Kidney (tissue), 14 donors: ENCODE data around the gene SCUBE2. TPM values are rescaled to one million over a fixed set of nuclear protein-coding genes. Genes with fewer than 3 reads are reported as not detected.

Experiments
- DNase-seq, 5 donors: peaks; one replicate each; pipeline ENCODE4 v3.0.0-alpha.2; 2013 to 2020
- FAIRE-seq: peaks from 2 replicates; lab custom pipeline; 2012; peaks lifted over from hg19 to GRCh38; lab: Jason Lieb, UNC
- H3K27ac ChIP-seq, 2 donors: one replicate each; pipeline ENCODE4 v1.7.0; 2013; ENCODE audit warnings: low read depth in 2 of 2, low read length in 2 of 2, inconsistent platforms in 1 of 2
- H3K27me3 ChIP-seq: one replicate; pipeline ENCODE4 v1.7.1; 2013; ENCODE audit warnings: low read length, inconsistent platforms; ENCODE audit not compliant: control insufficient read depth, insufficient read depth
- H3K36me3 ChIP-seq, 3 donors: one replicate each; pipeline versions ENCODE4 v1.7.0 to v1.7.1; 2013; ENCODE audit warnings: low read length in 3 of 3, control low read depth in 1 of 3, inconsistent platforms in 1 of 3; ENCODE audit not compliant: insufficient read depth in 3 of 3, control insufficient read depth in 2 of 3
- H3K4me1 ChIP-seq, 3 donors: one replicate each; pipeline versions ENCODE4 v1.7.0 to v1.7.1; 2013; ENCODE audit warnings: low read length in 3 of 3, inconsistent platforms in 1 of 3, low read depth in 1 of 3; ENCODE audit not compliant: control insufficient read depth in 2 of 3, insufficient read depth in 2 of 3
- H3K4me3 ChIP-seq, 3 donors: one replicate each; pipeline versions ENCODE4 v1.7.0 to v1.8.1; 2013; ENCODE audit warnings: low read length in 3 of 3, control low read depth in 1 of 3, inconsistent platforms in 1 of 3
- H3K9ac ChIP-seq, 3 donors: one replicate each; pipeline versions ENCODE4 v1.7.0 to v1.7.1; 2013; ENCODE audit warnings: low read length in 3 of 3, control low read depth in 1 of 3, inconsistent platforms in 1 of 3
- H3K9me3 ChIP-seq, 3 donors: one replicate each; pipeline versions ENCODE4 v1.7.0 to v1.7.1; 2013; ENCODE audit warnings: low read length in 3 of 3, control low read depth in 1 of 3, inconsistent platforms in 1 of 3; ENCODE audit not compliant: control insufficient read depth in 2 of 3, insufficient read depth in 1 of 3
- CTCF ChIP-seq: IDR thresholded peaks from 3 replicates; pipeline ENCODE4 v1.5.1; 2012; ENCODE audit warnings: mild to moderate bottlenecking, moderate library complexity, borderline replicate concordance; ENCODE audit not compliant: insufficient read depth; ENCODE audit errors: extremely low read depth
- intact Hi-C: fragments of 100-400 bp; cut with DNase I; formaldehyde crosslinking; loops from one replicate; pipeline ENCODE4 v1.11.1; 2022
- polyA plus RNA-seq: library from polyadenylated mRNA; stranded (reverse); fragments of 350-450 nt; fragmentation: Illumina TruSeq; extraction: RNeasy Lipid Tissue Mini Kit (QIAGEN cat#74804); gene quantifications from one replicate; pipeline ENCODE4 v1.2.3, GENCODE V29; 2014; ENCODE audit warnings: low read depth, low replicate concordance; ENCODE audit not compliant: insufficient read depth
- total RNA-seq: library from RNA; stranded (reverse); fragmentation: NEBNext Ultra II Directional; extraction: Animal tissue kit (Norgen Biotek cat#: 25700); gene quantifications from one replicate; pipeline ENCODE4 v1.2.1, GENCODE V29; 2021
- donor health status: control.
- donor health status: control.
- donor health status: control.
- donor health status: control.
- donor health status: control.
- donor health status: DM: yes; HTN: yes; CAD: no.
- donor health status: Normal renal cell carcinoma (clear cell type).

Gene SCUBE2
- total and polyA plus RNA-seq, 2 donors from 2014 or later = 0.65 to 3.5 TPM

DNA sequence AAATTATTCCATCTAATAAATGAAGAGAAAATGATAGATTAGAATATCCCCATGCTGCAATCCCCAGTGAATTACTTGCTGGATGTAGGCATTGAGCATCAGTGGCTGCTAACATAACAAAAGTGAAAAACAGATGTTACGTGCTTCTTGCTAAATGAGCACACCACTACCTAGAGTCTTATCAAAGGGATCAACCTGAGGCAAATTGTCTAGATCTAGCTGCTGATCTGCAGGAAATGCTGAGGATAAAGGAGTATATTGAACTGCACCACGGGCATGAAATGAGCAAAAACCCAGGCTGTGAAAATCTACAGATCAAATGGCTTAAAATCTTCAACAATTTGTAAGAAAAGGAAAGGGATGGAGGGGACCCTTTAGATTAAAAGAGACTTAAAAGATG lies 45.3 kb upstream of the SCUBE2 start:
- H3K9ac ChIP-seq = no peak overlapping the region
- H3K9me3 ChIP-seq = no peaks in the 10 kb centered on the region
- no peak for TF ChIP-seq CTCF
- H3K27ac ChIP-seq = no peak overlapping the region
- intact Hi-C loops = loop anchor here (10.0 kb wide), 1 partner anchor 122 kb away; no protein-coding TSS in a partner anchor
- no peak overlapping the region for H3K4me3 ChIP-seq
- H3K27me3 ChIP-seq = no peaks in the 10 kb centered on the region
- DNase-seq = no peak
- H3K36me3 ChIP-seq = peaks cover 3 to 8% (median 6%) of the 10 kb centered on the region in 3 donors
- peaks cover 0 to 31% (median 22%) of the 10 kb centered on the region in 3 donors for H3K4me1 ChIP-seq
- FAIRE-seq = no peak

DNA sequence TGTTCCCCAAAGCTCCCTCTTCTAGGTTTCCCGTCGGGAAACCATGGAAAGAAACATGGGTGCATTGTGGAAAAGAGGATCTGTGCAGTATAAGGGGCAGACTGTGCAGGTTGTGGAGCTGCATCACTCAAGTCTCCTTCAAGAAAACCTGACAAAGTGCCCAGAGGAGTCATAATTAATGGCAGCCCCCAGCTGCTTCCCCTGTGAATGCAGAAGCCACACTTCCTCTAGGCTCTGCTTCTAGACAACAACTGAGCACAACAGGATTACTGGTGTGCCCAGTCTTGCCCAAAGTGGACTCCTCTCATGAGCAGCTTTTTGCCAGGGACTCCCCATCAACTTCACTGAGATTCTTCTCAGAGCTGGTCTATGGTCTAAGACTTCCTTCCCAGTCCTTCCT lies 42.6 kb upstream of the SCUBE2 start:
- intact Hi-C loops = loop anchor here (10.0 kb wide), 1 partner anchor 119 kb away; no protein-coding TSS in a partner anchor
- H3K9me3 ChIP-seq = no peaks in the 10 kb centered on the region
- FAIRE-seq = no peak
- no peak overlapping the region for H3K4me3 ChIP-seq
- H3K4me1 ChIP-seq = peaks cover 0 to 15% (median 8%) of the 10 kb centered on the region in 3 donors
- no peak overlapping the region for H3K9ac ChIP-seq
- peaks cover 0 to 2% (median 0%) of the 10 kb centered on the region in 3 donors for H3K36me3 ChIP-seq
- H3K27me3 ChIP-seq = no peaks in the 10 kb centered on the region
- no peak for DNase-seq
- TF ChIP-seq CTCF = no peak
- H3K27ac ChIP-seq = no peak overlapping the region

GRCh38 chr11:9132203-9132878 lies 40.9 kb upstream of the SCUBE2 start:
- no peak for TF ChIP-seq CTCF
- intact Hi-C loops = loop anchor here (10.0 kb wide), 1 partner anchor 118 kb away; no protein-coding TSS in a partner anchor
- H3K9ac ChIP-seq = no peak overlapping the region
- H3K27me3 ChIP-seq = no peaks in the 10 kb centered on the region
- no peak for FAIRE-seq
- no peaks in the 10 kb centered on the region for H3K9me3 ChIP-seq
- DNase-seq = no peak
- H3K36me3 ChIP-seq = no peaks in the 10 kb centered on the region
- H3K4me3 ChIP-seq = no peak overlapping the region
- H3K4me1 ChIP-seq = peaks cover 0 to 2% (median 0%) of the 10 kb centered on the region in 3 donors
- H3K27ac ChIP-seq = no peak overlapping the region
